ENCODE data around the gene CPNE5.

- TF ChIP-seq CTCF (conservative IDR thresholded peaks at IDR 0.05): no peak
- no peak for TF ChIP-seq ZFX (IDR thresholded peaks at IDR 0.05)
Measured at GRCh38 chr6:36703982-36704381, 135.3 kb downstream of the CPNE5 start.
